Activated T-helper 2 cell treated with anti-CD3 and anti-CD28 coated beads, Interferon-gamma antibody, Interleukin-2, Interleukin-4, amounts not matched to agents 10 μg/mL and 5 μg/mL and 100 μg/mL, durations not matched to agents 14 hours and 24 hours and 36 hours (primary cell): ENCODE measurements around the gene AGAP3. TPM values are rescaled to one million over a fixed set of nuclear protein-coding genes. Genes with fewer than 3 reads are reported as not detected.

Source experiments
- DNase-seq: peaks from one replicate; pipeline ENCODE4 v3.0.0; 2021; ENCODE audit warnings: low spot score
- H3K27ac Mint-ChIP-seq: one replicate; pipeline ENCODE4 v1.8.0; 2021; ENCODE audit warnings: mixed read lengths
- H3K27me3 Mint-ChIP-seq: one replicate; pipeline ENCODE4 v1.8.0; 2021; ENCODE audit warnings: low read depth, mixed read lengths
- H3K36me3 Mint-ChIP-seq: one replicate; pipeline ENCODE4 v1.8.0; 2021; ENCODE audit warnings: low read depth, mixed read lengths
- H3K4me1 Mint-ChIP-seq: one replicate; pipeline ENCODE4 v1.8.0; 2021; ENCODE audit warnings: low read depth, mixed read lengths
- H3K4me3 Mint-ChIP-seq: one replicate; pipeline ENCODE4 v1.8.0; 2021; ENCODE audit warnings: low read depth, mild to moderate bottlenecking, moderate library complexity, mixed read lengths
- H3K9me3 Mint-ChIP-seq: one replicate; pipeline ENCODE4 v1.8.0; 2021; ENCODE audit warnings: mixed read lengths
- intact Hi-C: fragments of 100-400 bp; cut with micrococcal nuclease; formaldehyde crosslinking; loops from one replicate; pipeline ENCODE4 v1.15.1; 2023
- total RNA-seq: library from RNA; stranded (reverse); gene quantifications from 2 replicates; pipeline ENCODE4 v1.2.3, GENCODE V29; 2022

AGAP3 gene
- total RNA-seq, 1 donor from 2014 or later: 62.5 TPM

DNA sequence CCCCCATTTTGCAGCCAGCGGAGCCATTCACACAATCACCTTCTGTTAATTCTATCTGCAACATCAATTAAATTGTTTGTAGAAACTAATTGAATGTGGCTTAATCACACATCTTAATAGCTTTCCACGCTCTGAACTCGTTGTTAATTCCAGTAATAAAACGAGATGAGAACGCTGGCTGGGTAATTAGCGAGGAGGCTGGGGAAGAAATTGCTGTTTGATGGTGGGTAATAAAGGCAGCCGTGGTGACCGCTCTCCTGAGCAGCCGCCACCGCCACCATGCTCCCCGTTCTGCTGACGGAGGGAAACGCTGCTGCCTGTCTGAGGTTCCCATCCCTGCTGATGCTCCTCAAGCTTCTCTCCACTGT is 44.9 kb downstream of the AGAP3 start:
- Mint-ChIP-seq H3K9me3 (no peaks in the 10 kb centered on the region), H3K27ac (no peak overlapping the region), H3K4me3 (no peak overlapping the region), H3K27me3 (no peaks in the 10 kb centered on the region), H3K4me1 (no peaks in the 10 kb centered on the region), H3K36me3 (no peaks in the 10 kb centered on the region)
- intact Hi-C loops: no loop called here
- DNase-seq: no peak

GRCh38 chr7:151131592-151132293 is 45.5 kb downstream of the AGAP3 start:
- no peak overlapping the region for H3K4me3 Mint-ChIP-seq
- no peaks in the 10 kb centered on the region for H3K4me1 Mint-ChIP-seq
- H3K27ac Mint-ChIP-seq: no peak overlapping the region
- H3K27me3 Mint-ChIP-seq: no peaks in the 10 kb centered on the region
- H3K36me3 Mint-ChIP-seq: no peaks in the 10 kb centered on the region
- no peaks in the 10 kb centered on the region for H3K9me3 Mint-ChIP-seq
- intact Hi-C loops: no loop called here
- DNase-seq: no peak

DNA sequence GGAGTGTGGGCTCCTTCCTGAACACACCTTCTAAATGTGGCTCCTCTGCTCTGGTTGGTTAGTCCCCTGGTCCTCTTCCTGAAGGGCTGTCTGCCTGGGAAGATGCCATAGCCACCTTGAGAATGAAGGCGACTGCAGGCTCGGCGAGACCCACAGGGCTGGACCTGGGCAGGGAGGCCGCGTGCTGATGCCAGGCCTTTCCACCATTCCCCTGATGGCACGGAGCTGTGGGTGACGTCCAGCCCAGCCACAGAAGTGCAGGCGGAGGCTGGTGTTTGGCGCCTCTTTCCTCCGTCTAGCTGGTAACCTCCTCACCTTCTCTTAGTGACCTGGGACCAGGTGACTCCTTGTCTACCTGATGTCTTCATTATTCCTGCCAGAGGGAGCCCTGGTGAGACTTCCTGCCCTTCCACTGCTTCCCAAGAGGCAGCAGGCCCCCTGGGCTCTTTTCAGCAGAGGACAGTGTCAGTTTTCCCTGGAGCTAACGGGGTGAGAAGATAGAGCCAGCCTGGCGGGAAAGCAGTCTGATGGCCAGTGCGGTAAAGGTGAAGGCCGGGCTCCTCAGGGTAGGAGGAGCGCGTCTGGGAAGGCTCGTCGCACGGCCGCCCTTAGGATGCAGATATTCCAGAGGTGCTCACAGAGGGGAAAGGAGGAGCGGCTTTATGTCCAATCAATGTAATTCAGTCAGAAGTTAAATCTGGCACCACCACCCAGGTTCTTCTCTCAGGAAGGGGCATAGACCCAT is 46.4 kb downstream of the AGAP3 start:
- Mint-ChIP-seq H3K27ac (no peak overlapping the region), H3K9me3 (no peaks in the 10 kb centered on the region), H3K4me1 (no peaks in the 10 kb centered on the region), H3K4me3 (no peak overlapping the region), H3K27me3 (no peaks in the 10 kb centered on the region), H3K36me3 (no peaks in the 10 kb centered on the region)
- intact Hi-C loops: no loop called here
- no peak for DNase-seq

GRCh38 chr7:151133266-151133985 is 47.2 kb downstream of the AGAP3 start:
- no peaks in the 10 kb centered on the region for H3K27me3 Mint-ChIP-seq
- no peaks in the 10 kb centered on the region for H3K4me1 Mint-ChIP-seq
- H3K4me3 Mint-ChIP-seq: no peak overlapping the region
- no peak for DNase-seq
- no peak overlapping the region for H3K27ac Mint-ChIP-seq
- H3K9me3 Mint-ChIP-seq: no peaks in the 10 kb centered on the region
- intact Hi-C loops: no loop called here
- no peaks in the 10 kb centered on the region for H3K36me3 Mint-ChIP-seq

GRCh38 chr7:151133986-151134742 is 47.9 kb downstream of the AGAP3 start:
- intact Hi-C loops: no loop called here
- H3K27ac Mint-ChIP-seq: no peak overlapping the region
- no peaks in the 10 kb centered on the region for H3K9me3 Mint-ChIP-seq
- no peak overlapping the region for H3K4me3 Mint-ChIP-seq
- no peak for DNase-seq
- no peaks in the 10 kb centered on the region for H3K36me3 Mint-ChIP-seq
- H3K4me1 Mint-ChIP-seq: no peaks in the 10 kb centered on the region
- no peaks in the 10 kb centered on the region for H3K27me3 Mint-ChIP-seq

GRCh38 chr7:151134743-151135524 is 48.7 kb downstream of the AGAP3 start:
- H3K9me3 Mint-ChIP-seq: no peaks in the 10 kb centered on the region
- no peaks in the 10 kb centered on the region for H3K4me1 Mint-ChIP-seq
- H3K27ac Mint-ChIP-seq: no peak overlapping the region
- no peaks in the 10 kb centered on the region for H3K27me3 Mint-ChIP-seq
- H3K36me3 Mint-ChIP-seq: no peaks in the 10 kb centered on the region
- DNase-seq: no peak
- intact Hi-C loops: no loop called here
- no peak overlapping the region for H3K4me3 Mint-ChIP-seq

- Mint-ChIP-seq H3K4me1 (no peaks in the 10 kb centered on the region), H3K4me3 (no peak overlapping the region), H3K9me3 (no peaks in the 10 kb centered on the region), H3K27ac (no peak overlapping the region), H3K27me3 (no peaks in the 10 kb centered on the region), H3K36me3 (no peaks in the 10 kb centered on the region)
- intact Hi-C loops: no loop called here
- no peak for DNase-seq
These were observed 49.2 kb downstream of the AGAP3 start for GRCh38 chr7:151135525-151135845.

DNA sequence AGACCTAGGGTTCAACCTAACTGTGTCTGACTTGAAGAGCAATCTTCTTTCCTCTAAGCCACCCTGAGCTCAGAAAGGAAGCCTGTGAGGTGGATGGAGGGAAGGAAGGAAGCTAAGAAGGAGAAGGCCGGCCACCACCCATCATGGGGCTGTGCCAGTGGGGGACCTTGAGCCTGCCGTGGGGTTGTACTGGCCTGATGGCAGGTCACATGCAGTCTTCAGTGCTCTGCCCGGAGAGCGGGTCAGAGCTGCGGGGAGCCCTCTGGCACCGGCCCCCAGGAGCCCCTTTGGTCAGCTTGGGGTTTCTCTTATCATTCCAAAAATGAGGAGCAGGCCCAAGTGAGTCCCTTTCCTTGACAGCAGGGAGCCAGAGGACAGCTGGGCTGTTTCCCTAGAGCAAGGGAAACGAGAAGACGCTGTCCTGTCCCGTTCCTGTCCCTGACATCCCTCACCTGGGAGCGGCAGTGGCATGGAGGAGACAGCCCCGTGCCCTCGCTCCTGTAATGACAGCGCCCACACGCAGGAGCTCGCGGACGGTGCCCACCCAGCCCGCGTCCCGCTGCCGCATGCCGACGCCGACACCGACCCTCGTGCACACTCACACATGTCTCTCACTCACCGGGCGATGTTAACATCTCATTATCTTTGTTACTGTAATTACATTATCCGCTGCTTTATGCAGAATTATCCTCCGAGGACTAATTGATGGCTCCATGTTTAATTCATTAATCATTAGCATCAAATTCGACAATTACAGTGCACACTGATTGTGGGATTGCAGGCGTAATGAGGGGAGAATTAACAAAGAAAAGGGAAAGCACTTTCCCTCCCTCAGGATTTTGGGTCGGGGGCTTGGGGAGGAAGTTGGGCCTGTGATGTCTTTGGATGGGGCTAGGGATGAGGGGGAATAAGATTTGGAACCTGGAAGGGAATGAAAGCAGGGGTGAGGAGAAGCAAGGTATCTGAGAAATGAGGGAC is 49.9 kb downstream of the AGAP3 start:
- no peaks in the 10 kb centered on the region for H3K4me1 Mint-ChIP-seq
- no peak overlapping the region for H3K27ac Mint-ChIP-seq
- intact Hi-C loops: no loop called here
- no peak overlapping the region for H3K4me3 Mint-ChIP-seq
- H3K9me3 Mint-ChIP-seq: no peaks in the 10 kb centered on the region
- H3K27me3 Mint-ChIP-seq: no peaks in the 10 kb centered on the region
- no peaks in the 10 kb centered on the region for H3K36me3 Mint-ChIP-seq
- no peak for DNase-seq

DNA sequence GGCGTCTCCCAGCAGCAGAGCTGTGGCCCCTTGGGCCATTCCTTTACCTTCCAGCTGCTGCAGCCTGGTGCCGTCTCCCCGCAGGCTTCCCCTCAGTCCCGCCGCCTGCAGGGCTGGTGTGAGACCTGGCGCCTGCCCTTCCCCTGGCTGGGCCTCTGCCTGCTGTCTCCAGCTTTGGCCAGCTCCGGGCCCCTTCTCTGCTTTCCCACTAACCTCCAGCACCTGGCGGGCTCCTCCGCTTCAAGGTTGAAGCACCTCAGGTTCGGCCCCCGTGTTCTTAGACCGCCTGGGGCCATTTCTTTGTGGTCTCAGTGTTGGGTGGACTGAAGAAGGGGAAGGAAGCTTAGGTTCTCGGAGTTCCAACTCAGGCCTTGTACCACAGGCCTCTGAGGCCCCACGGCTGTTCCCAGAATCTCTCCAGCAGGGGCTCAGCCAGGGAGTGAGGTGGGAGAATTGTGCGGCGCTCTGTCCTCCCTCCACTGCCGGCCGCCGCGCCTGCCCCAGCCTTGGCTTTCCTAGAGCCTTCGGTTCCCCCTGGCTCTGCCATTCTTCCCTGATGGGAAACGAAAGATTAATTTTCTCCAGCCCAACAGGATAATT is 50.9 kb downstream of the AGAP3 start:
- Mint-ChIP-seq H3K27me3 (no peaks in the 10 kb centered on the region), H3K9me3 (no peaks in the 10 kb centered on the region)

DNA sequence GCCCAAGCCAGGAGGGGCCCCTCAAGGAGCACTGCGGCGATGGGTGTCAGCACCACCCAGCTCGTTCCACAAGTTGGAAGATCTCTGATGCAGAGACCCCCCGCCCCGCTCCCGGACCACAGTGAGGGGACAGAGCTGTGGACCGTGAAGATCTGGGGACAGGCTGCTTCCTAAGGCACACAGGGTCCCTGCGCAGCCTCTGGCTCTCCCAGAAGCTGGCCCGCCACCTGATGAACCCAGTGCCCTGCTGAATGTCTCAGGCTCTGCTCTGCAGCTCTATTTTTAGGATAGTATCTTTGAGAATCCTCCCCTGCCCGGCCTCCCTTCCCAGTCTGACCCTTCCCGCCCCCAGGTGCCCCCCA is 51.5 kb downstream of the AGAP3 start:
- intact Hi-C loops: no loop called here
- Mint-ChIP-seq H3K36me3 (no peaks in the 10 kb centered on the region), H3K4me3 (no peak overlapping the region), H3K4me1 (no peaks in the 10 kb centered on the region), H3K27me3 (no peaks in the 10 kb centered on the region), H3K27ac (no peak overlapping the region), H3K9me3 (no peaks in the 10 kb centered on the region)
- no peak for DNase-seq

More for the DNA sequence above, 50.9 kb downstream of the AGAP3 start:
- no peaks in the 10 kb centered on the region for H3K36me3 Mint-ChIP-seq
- H3K4me1 Mint-ChIP-seq: no peaks in the 10 kb centered on the region
- intact Hi-C loops: no loop called here
- no peak for DNase-seq
- H3K4me3 Mint-ChIP-seq: no peak overlapping the region
- no peak overlapping the region for H3K27ac Mint-ChIP-seq

DNA sequence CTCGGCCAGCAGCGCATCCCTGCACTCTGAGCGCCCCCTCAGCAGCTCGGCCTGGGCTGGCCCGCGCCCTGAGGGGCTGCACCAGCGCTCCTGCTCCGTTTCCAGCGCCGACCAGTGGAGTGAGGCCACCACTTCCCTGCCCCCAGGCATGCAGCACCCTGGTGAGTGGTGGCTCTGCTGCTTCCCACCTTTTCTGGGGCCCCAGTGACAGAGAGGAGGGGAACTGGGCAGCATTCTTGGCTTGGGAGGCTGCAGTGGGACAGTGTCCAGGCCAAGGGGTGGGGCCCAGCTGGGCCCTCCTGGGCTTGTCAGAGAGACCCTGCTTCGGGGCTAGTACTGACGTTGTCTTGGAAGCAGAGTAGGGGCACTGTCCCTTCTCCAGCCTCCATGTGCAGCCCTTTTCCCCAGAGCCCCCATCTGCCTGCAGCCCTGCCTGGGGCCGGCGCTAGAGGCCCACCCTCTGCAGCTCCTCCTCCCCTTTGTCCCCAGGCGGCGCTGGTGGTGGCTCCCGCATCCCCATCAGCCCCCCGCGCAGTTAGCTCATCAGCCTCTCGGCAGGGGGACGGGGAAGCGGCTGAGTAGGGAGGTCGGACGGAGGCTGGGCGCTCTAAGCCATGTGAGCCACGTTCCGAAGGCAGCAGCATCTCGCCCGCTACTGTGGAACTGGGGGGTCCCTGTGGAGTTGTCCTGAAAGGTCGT is 52.0 kb downstream of the AGAP3 start:
- no peaks in the 10 kb centered on the region for H3K36me3 Mint-ChIP-seq
- no peak for DNase-seq
- no peaks in the 10 kb centered on the region for H3K4me1 Mint-ChIP-seq
- intact Hi-C loops: no loop called here
- H3K9me3 Mint-ChIP-seq: no peaks in the 10 kb centered on the region
- H3K4me3 Mint-ChIP-seq: no peak overlapping the region
- no peaks in the 10 kb centered on the region for H3K27me3 Mint-ChIP-seq
- H3K27ac Mint-ChIP-seq: no peak overlapping the region
